Tibial nerve (tissue), 4 donors: ENCODE results near the gene RABGGTA.
"Not testable (repeated sequence)": the region's sequence is repeated elsewhere in the genome, so short reads cannot be mapped to it uniquely, and the experiment has no call there.

Experiments
- EP300 ChIP-seq, 2 donors: sonication (generic); formaldehyde crosslinking; IDR thresholded peaks; one replicate each; pipeline ENCODE4 v1.6.1; 2017; ENCODE audit warnings: antibody characterized with exemption in 2 of 2, mild to moderate bottlenecking in 1 of 2
- TF ChIP-seq, protein P1 (sequence below), 5 experiments: fragments of 200-600 bp in 3 of 5; fragments of 450-650 bp in 2 of 5; sonication (generic) in 3 of 5; IDR thresholded peaks; one replicate each; pipeline ENCODE4 v1.5.1; 2016 to 2019; ENCODE audit warnings: antibody characterized with exemption in 5 of 5, mild to moderate bottlenecking in 3 of 5, moderate library complexity in 2 of 5

DNA sequence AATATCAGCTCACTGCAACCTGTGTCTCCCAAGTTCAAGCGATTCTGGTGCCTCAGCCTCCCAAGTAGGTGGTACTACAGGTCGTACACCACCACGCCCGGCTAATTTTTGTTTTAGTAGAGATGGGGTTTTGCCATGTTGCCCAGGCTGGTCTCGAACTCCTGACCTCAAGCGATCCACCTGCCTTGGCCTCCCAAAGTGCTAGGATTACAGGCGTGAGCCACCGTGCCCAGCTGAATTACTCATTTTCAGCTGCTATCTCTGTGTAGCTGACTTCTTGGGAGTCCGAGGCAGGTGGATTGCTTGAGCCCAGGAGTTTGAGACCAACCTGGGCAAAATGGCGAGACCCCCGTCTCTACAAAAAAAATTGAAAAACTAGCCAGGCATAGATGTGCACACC is 26.0 kb downstream of the RABGGTA start:
- TF ChIP-seq EP300 (IDR thresholded peaks at IDR 0.05) = not testable (repeated sequence)
- TF ChIP-seq, protein P1, sequence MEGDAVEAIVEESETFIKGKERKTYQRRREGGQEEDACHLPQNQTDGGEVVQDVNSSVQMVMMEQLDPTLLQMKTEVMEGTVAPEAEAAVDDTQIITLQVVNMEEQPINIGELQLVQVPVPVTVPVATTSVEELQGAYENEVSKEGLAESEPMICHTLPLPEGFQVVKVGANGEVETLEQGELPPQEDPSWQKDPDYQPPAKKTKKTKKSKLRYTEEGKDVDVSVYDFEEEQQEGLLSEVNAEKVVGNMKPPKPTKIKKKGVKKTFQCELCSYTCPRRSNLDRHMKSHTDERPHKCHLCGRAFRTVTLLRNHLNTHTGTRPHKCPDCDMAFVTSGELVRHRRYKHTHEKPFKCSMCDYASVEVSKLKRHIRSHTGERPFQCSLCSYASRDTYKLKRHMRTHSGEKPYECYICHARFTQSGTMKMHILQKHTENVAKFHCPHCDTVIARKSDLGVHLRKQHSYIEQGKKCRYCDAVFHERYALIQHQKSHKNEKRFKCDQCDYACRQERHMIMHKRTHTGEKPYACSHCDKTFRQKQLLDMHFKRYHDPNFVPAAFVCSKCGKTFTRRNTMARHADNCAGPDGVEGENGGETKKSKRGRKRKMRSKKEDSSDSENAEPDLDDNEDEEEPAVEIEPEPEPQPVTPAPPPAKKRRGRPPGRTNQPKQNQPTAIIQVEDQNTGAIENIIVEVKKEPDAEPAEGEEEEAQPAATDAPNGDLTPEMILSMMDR (IDR thresholded peaks at IDR 0.05) = not testable (repeated sequence)
